HTR-8/SVneo (cell line): ENCODE results near the gene JADE3.
A peak's percentile ranks its signal among the peaks of the same experiment; 100 is the strongest.
"Not testable (repeated sequence)": the region's sequence is repeated elsewhere in the genome, so short reads cannot be mapped to it uniquely, and the experiment has no call there.

Experiments
- DNase-seq: peaks from one replicate; pipeline ENCODE4 v3.0.0; 2011; ENCODE audit warnings: low spot score, mixed read lengths; ENCODE audit not compliant: insufficient read length
- FAIRE-seq: peaks from 2 replicates; lab custom pipeline; 2011; peaks lifted over from hg19 to GRCh38; lab: Jason Lieb, UNC

Gene JADE3

GRCh38 chrX:46929439-46930261 lies 17.4 kb downstream of the JADE3 start:
- FAIRE-seq (no peak), DNase-seq (no peak)

- FAIRE-seq = no peak
- DNase-seq = no peak
Observed at GRCh38 chrX:46935295-46935694, 23.1 kb downstream of the JADE3 start.

GRCh38 chrX:46938589-46938988 lies 26.4 kb downstream of the JADE3 start:
- no peak for FAIRE-seq
- no peak for DNase-seq

GRCh38 chrX:46941341-46941740 lies 29.1 kb downstream of the JADE3 start:
- DNase-seq (no peak), FAIRE-seq (no peak)

- DNase-seq = no peak
- FAIRE-seq = no peak
Observed at GRCh38 chrX:46953137-46953527, 40.9 kb downstream of the JADE3 start.

GRCh38 chrX:46953597-46953996 lies 41.4 kb downstream of the JADE3 start:
- FAIRE-seq (no peak), DNase-seq (no peak)

- no peak for DNase-seq
- no peak for FAIRE-seq
Observed at GRCh38 chrX:46954716-46955115, 42.5 kb downstream of the JADE3 start.

- not testable (repeated sequence) for DNase-seq, FAIRE-seq
Observed at GRCh38 chrX:46956589-46956988, 44.4 kb downstream of the JADE3 start.

GRCh38 chrX:46957297-46957696 lies 45.1 kb downstream of the JADE3 start:
- FAIRE-seq (no peak), DNase-seq (no peak)

- no peak for DNase-seq
- no peak for FAIRE-seq
Observed at GRCh38 chrX:46959101-46959500, 46.9 kb downstream of the JADE3 start.

- FAIRE-seq = no peak
- no peak for DNase-seq
Observed at GRCh38 chrX:46959985-46960700, 47.9 kb downstream of the JADE3 start.

- DNase-seq (no peak), FAIRE-seq (no peak)
Observed at GRCh38 chrX:46961097-46961496, 48.9 kb downstream of the JADE3 start.

- no peak for FAIRE-seq
- DNase-seq = no peak
Observed at GRCh38 chrX:46961574-46962283, 49.5 kb downstream of the JADE3 start.

GRCh38 chrX:46965125-46965758 lies 53.0 kb downstream of the JADE3 start:
- FAIRE-seq (no peak), DNase-seq (no peak)

- FAIRE-seq (no peak), DNase-seq (no peak)
Observed at GRCh38 chrX:46967547-46967946, 55.3 kb downstream of the JADE3 start.

GRCh38 chrX:46977046-46977445 lies 64.8 kb downstream of the JADE3 start:
- FAIRE-seq, DNase-seq: not testable (repeated sequence)

GRCh38 chrX:46978341-46979291 lies 66.4 kb downstream of the JADE3 start:
- no peak for FAIRE-seq
- peak; percentile 8 for DNase-seq

- no peak for FAIRE-seq
- no peak for DNase-seq
Observed at GRCh38 chrX:46984705-46985104, 72.5 kb downstream of the JADE3 start.

GRCh38 chrX:46989548-46989947 lies 77.3 kb downstream of the JADE3 start:
- DNase-seq (no peak), FAIRE-seq (no peak)
